Measurements from ENCODE around the gene HOXB2. TPM values are rescaled to one million over a fixed set of nuclear protein-coding genes. Genes with fewer than 3 reads are reported as not detected.

HOXB2 gene
- total RNA-seq, 3 donors from 2014 or later (not counting 1 experiment from before 2014, with no cell fraction given) = 21.6 to 30.5 (median 24.7) TPM

GRCh38 chr17:48548523-48549280, 3.8 kb upstream of the HOXB2 start:
- no peak for DNase-seq
- WGBS (ENCODE audit: insufficient coverage) = 33% methylated on average over 3 of the region's 6 CpGs
- H3K4me3 ChIP-seq (ENCODE audit: low read length) = no peak overlapping the region
- H3K9me3 ChIP-seq (ENCODE audit: control insufficient read depth, insufficient read depth, low read length) = no peaks in the 10 kb centered on the region
- intact Hi-C loops (cut with micrococcal nuclease) = no loop called here
- TF ChIP-seq, protein P1, sequence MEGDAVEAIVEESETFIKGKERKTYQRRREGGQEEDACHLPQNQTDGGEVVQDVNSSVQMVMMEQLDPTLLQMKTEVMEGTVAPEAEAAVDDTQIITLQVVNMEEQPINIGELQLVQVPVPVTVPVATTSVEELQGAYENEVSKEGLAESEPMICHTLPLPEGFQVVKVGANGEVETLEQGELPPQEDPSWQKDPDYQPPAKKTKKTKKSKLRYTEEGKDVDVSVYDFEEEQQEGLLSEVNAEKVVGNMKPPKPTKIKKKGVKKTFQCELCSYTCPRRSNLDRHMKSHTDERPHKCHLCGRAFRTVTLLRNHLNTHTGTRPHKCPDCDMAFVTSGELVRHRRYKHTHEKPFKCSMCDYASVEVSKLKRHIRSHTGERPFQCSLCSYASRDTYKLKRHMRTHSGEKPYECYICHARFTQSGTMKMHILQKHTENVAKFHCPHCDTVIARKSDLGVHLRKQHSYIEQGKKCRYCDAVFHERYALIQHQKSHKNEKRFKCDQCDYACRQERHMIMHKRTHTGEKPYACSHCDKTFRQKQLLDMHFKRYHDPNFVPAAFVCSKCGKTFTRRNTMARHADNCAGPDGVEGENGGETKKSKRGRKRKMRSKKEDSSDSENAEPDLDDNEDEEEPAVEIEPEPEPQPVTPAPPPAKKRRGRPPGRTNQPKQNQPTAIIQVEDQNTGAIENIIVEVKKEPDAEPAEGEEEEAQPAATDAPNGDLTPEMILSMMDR (IDR thresholded peaks at IDR 0.05) = no peak
- no peaks in the 10 kb centered on the region for H3K27me3 ChIP-seq (ENCODE audit: control insufficient read depth, insufficient read depth, low read length)
- H3K4me1 Mint-ChIP-seq = peaks cover 42 to 47% of the 10 kb centered on the region in 2 donors
- H3K27ac Mint-ChIP-seq = peak overlapping the region; percentile 94 to 99
- peaks cover 2% of the 10 kb centered on the region for H3K36me3 ChIP-seq (ENCODE audit: control insufficient read depth, insufficient read depth, low read length)
- no peaks in the 10 kb centered on the region for H3K36me3 Mint-ChIP-seq
- no peaks in the 10 kb centered on the region for H3K9me3 Mint-ChIP-seq
- peaks cover 0 to 8% of the 10 kb centered on the region in 2 donors for H3K27me3 Mint-ChIP-seq (ENCODE audit: low read depth in 2 of 2)
- peaks cover 42% of the 10 kb centered on the region for H3K4me1 ChIP-seq (ENCODE audit: control insufficient read depth, insufficient read depth, low read length)
- ATAC-seq = no peak
- H3K4me3 Mint-ChIP-seq = peak overlapping the region; percentile 79
- peak overlapping the region; percentile 47 for H3K27ac ChIP-seq (ENCODE audit: low read length)

GRCh38 chr17:48547808-48548522, 3.1 kb upstream of the HOXB2 start:
- Histone ChIP-seq H3K4me1 (ENCODE audit: control insufficient read depth, insufficient read depth, low read length) (peaks cover 43% of the 10 kb centered on the region), H3K36me3 (ENCODE audit: control insufficient read depth, insufficient read depth, low read length) (peaks cover 2% of the 10 kb centered on the region), H3K9me3 (ENCODE audit: control insufficient read depth, insufficient read depth, low read length) (no peaks in the 10 kb centered on the region), H3K27ac (ENCODE audit: low read length) (peak overlapping the region; percentile 47), H3K27me3 (ENCODE audit: control insufficient read depth, insufficient read depth, low read length) (no peaks in the 10 kb centered on the region), H3K4me3 (ENCODE audit: low read length) (no peak overlapping the region)
- peak overlapping the region; percentile 94 to 99 for H3K27ac Mint-ChIP-seq
- ATAC-seq (no peak), DNase-seq (peak in 1 of 2 donors; percentile 80)
- intact Hi-C loops (cut with micrococcal nuclease) = no loop called here
- no peaks in the 10 kb centered on the region for H3K9me3 Mint-ChIP-seq
- peaks cover 47% of the 10 kb centered on the region in 2 donors for H3K4me1 Mint-ChIP-seq
- TF ChIP-seq, protein P1 (IDR thresholded peaks at IDR 0.05) = no peak
- H3K27me3 Mint-ChIP-seq (ENCODE audit: low read depth in 2 of 2) = peaks cover 0 to 8% of the 10 kb centered on the region in 2 donors
- 40% methylated on average over 20 of the region's 24 CpGs for WGBS (ENCODE audit: insufficient coverage)
- peak overlapping the region; percentile 79 for H3K4me3 Mint-ChIP-seq
- peaks cover under 1% of the 10 kb centered on the region for H3K36me3 Mint-ChIP-seq

- peak overlapping the region; percentile 99 for H3K4me3 Mint-ChIP-seq
- peaks cover 0 to 13% of the 10 kb centered on the region in 2 donors for H3K27me3 Mint-ChIP-seq (ENCODE audit: low read depth in 2 of 2)
- Histone ChIP-seq H3K4me3 (ENCODE audit: low read length) (no peak overlapping the region), H3K27me3 (ENCODE audit: control insufficient read depth, insufficient read depth, low read length) (no peaks in the 10 kb centered on the region), H3K9me3 (ENCODE audit: control insufficient read depth, insufficient read depth, low read length) (no peaks in the 10 kb centered on the region), H3K4me1 (ENCODE audit: control insufficient read depth, insufficient read depth, low read length) (peaks cover 49% of the 10 kb centered on the region), H3K36me3 (ENCODE audit: control insufficient read depth, insufficient read depth, low read length) (peaks cover 2% of the 10 kb centered on the region), H3K27ac (ENCODE audit: low read length) (peak overlapping the region; percentile 47)
- intact Hi-C loops (cut with micrococcal nuclease) = no loop called here
- TF ChIP-seq, protein P1 (IDR thresholded peaks at IDR 0.05) = no peak
- no peaks in the 10 kb centered on the region for H3K9me3 Mint-ChIP-seq
- H3K36me3 Mint-ChIP-seq = peaks cover 7% of the 10 kb centered on the region
- H3K27ac Mint-ChIP-seq = peak overlapping the region; percentile 94 to 99
- no peak for ATAC-seq
- H3K4me1 Mint-ChIP-seq = peaks cover 55% of the 10 kb centered on the region in 2 donors
- WGBS (ENCODE audit: insufficient coverage) = 43% methylated on average over 9 of the region's 10 CpGs
- DNase-seq = peak in 1 of 2 donors; percentile 39
Observed at GRCh38 chr17:48546924-48547807, 2.3 kb upstream of the HOXB2 start.
